ENCODE results near the gene MTMR1.

MTMR1 gene

GRCh38 chrX:150774798-150775568, 81.8 kb downstream of the MTMR1 start:
- H3K9me3 ChIP-seq (ENCODE audit: control insufficient read depth, low read length), result no peaks in the 10 kb centered on the region
- no peak overlapping the region for H3K4me3 ChIP-seq (ENCODE audit: insufficient read depth, low read depth, low read length, poor library complexity, severe bottlenecking)

DNA sequence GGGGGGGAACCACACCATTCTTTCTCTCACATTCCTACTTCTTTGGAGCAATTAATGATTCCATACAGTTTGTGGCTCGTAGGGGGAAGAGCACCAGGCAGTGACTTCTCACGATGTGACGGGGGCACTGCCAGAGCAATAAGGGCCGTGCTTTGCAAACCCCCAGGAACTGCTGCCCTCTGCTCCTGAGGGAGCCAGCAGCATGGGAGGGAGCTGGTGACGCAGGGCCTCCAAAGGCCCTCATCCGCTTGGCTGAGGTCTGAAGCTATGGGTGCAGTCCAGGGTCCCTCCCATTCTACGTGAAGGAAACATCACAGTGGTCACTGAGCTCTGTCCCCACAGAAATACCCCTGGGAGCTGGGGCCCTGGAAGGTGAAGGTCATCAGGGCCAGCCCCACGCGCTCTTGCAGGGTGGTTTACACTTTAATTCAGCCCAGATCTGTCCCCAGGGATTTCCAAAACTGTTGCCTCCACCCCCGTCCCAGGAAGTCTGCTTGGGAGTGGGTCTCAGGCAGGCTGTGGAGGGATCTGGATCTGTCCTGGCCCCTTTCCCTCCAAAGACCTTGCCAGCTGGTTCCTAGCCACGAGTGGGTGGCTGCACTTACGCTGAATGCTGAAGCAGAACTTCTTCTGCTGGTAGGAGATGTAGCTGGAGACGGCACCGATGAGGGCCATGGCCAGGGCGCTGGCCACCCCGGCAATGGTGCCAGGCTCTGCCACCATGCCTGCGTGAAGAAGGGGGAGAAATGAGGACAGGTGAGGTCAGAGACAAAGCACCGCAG, 82.6 kb downstream of the MTMR1 start:
- no peaks in the 10 kb centered on the region for H3K9me3 ChIP-seq (ENCODE audit: control insufficient read depth, low read length)
- no peak for DNase-seq
- H3K4me3 ChIP-seq (ENCODE audit: insufficient read depth, low read depth, low read length, poor library complexity, severe bottlenecking), result no peak overlapping the region
- no peaks in the 10 kb centered on the region for H3K27me3 ChIP-seq (replicated peaks; ENCODE audit: control insufficient read depth, insufficient read depth, low read length, poor library complexity, severe bottlenecking)
- no peaks in the 10 kb centered on the region for H3K36me3 ChIP-seq (ENCODE audit: control insufficient read depth, insufficient read depth, low read length)
- H3K27ac ChIP-seq (ENCODE audit: insufficient read depth, low read length, poor library complexity, severe bottlenecking), result no peak overlapping the region
- H3K4me1 ChIP-seq (ENCODE audit: control insufficient read depth, insufficient read depth, low read length, poor library complexity, severe bottlenecking), result no peaks in the 10 kb centered on the region

More at GRCh38 chrX:150774798-150775568, 81.8 kb downstream of the MTMR1 start:
- no peaks in the 10 kb centered on the region for H3K36me3 ChIP-seq (ENCODE audit: control insufficient read depth, insufficient read depth, low read length)
- no peak overlapping the region for H3K27ac ChIP-seq (ENCODE audit: insufficient read depth, low read length, poor library complexity, severe bottlenecking)
- H3K27me3 ChIP-seq (replicated peaks; ENCODE audit: control insufficient read depth, insufficient read depth, low read length, poor library complexity, severe bottlenecking), result no peaks in the 10 kb centered on the region
- H3K4me1 ChIP-seq (ENCODE audit: control insufficient read depth, insufficient read depth, low read length, poor library complexity, severe bottlenecking), result no peaks in the 10 kb centered on the region
- no peak for DNase-seq

DNA sequence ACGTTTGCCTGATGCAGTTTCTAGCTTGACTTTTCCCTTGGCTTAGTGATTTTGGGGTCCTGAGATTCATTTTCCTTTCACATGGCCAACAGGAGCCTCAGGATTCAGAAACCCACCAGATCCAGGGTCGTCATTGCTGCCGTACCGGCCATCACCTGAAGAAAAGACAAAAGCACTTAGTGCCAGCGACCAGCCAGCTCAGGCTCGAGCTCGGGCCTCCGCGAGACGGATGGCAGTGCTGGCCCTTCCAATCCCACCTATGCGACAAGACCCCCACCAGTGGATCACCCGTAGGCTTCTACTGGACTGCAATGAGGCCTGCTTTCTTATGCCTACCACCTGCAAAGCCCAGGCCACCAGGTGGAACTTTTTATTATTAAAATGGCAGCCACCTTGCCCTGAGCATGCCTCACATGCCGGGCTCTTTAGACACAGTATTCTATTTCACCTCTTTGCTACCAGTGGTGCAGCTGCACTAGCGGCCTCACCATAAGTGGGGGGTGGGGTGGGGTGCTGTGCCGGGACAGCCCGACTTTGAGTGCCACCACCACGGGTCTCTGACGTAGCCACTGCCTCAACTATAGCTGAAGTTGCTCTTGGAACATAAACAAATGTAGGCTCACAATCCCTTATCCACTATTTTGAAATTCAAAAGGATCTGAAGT, 84.3 kb downstream of the MTMR1 start:
- H3K9me3 ChIP-seq (ENCODE audit: control insufficient read depth, low read length), result no peaks in the 10 kb centered on the region
- no peaks in the 10 kb centered on the region for H3K27me3 ChIP-seq (replicated peaks; ENCODE audit: control insufficient read depth, insufficient read depth, low read length, poor library complexity, severe bottlenecking)
- H3K36me3 ChIP-seq (ENCODE audit: control insufficient read depth, insufficient read depth, low read length), result no peaks in the 10 kb centered on the region
- H3K27ac ChIP-seq (ENCODE audit: insufficient read depth, low read length, poor library complexity, severe bottlenecking), result no peak overlapping the region
- no peak for DNase-seq
- no peak overlapping the region for H3K4me3 ChIP-seq (ENCODE audit: insufficient read depth, low read depth, low read length, poor library complexity, severe bottlenecking)
- no peaks in the 10 kb centered on the region for H3K4me1 ChIP-seq (ENCODE audit: control insufficient read depth, insufficient read depth, low read length, poor library complexity, severe bottlenecking)

DNA sequence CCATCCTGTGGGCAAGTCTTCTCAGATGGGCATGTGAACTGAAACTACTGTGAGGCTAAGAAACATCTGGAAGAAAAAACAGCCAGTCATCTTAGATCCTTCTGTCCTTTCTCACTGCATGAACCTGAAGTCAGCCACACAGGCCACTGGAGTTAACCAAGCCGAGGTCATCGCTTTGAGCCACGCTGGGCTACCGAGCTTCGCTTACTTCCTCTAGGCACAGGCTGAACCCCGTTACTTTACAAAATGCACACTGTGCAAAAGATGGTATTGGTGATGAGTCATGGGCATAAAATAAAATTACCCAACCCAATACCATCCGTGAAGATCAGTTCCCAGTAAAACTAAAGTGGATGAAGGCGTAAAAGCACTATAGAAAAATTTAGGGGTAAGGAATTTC, 86.2 kb downstream of the MTMR1 start:
- no peak overlapping the region for H3K4me3 ChIP-seq (ENCODE audit: insufficient read depth, low read depth, low read length, poor library complexity, severe bottlenecking)
- H3K27ac ChIP-seq (ENCODE audit: insufficient read depth, low read length, poor library complexity, severe bottlenecking), result no peak overlapping the region
- no peak for DNase-seq
- no peaks in the 10 kb centered on the region for H3K36me3 ChIP-seq (ENCODE audit: control insufficient read depth, insufficient read depth, low read length)
- H3K27me3 ChIP-seq (replicated peaks; ENCODE audit: control insufficient read depth, insufficient read depth, low read length, poor library complexity, severe bottlenecking), result no peaks in the 10 kb centered on the region
- no peaks in the 10 kb centered on the region for H3K4me1 ChIP-seq (ENCODE audit: control insufficient read depth, insufficient read depth, low read length, poor library complexity, severe bottlenecking)
- H3K9me3 ChIP-seq (ENCODE audit: control insufficient read depth, low read length), result no peaks in the 10 kb centered on the region

DNA sequence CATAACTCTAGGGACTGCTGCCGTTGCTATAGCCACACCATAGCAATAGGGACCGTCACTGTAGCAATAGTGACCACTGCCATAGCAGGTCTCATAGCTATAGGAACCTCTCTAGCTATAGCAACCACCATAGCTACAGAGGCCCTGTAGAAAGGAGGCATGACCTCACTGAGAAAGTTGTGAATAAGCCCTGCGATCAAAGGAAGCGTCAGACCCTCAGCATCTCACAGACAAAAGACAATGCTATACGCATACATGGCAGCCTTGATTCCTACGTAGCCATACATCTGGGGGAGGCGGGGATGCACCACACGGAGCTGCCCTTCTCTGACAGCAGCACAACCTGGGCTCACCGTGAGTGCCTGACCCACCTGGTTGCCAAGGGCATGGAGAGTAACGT, 88.5 kb downstream of the MTMR1 start:
- Histone ChIP-seq H3K4me3 (ENCODE audit: insufficient read depth, low read depth, low read length, poor library complexity, severe bottlenecking) (no peak overlapping the region), H3K4me1 (ENCODE audit: control insufficient read depth, insufficient read depth, low read length, poor library complexity, severe bottlenecking) (no peaks in the 10 kb centered on the region), H3K9me3 (ENCODE audit: control insufficient read depth, low read length) (no peaks in the 10 kb centered on the region), H3K27me3 (replicated peaks; ENCODE audit: control insufficient read depth, insufficient read depth, low read length, poor library complexity, severe bottlenecking) (no peaks in the 10 kb centered on the region), H3K27ac (ENCODE audit: insufficient read depth, low read length, poor library complexity, severe bottlenecking) (no peak overlapping the region), H3K36me3 (ENCODE audit: control insufficient read depth, insufficient read depth, low read length) (no peaks in the 10 kb centered on the region)
- DNase-seq, result no peak

DNA sequence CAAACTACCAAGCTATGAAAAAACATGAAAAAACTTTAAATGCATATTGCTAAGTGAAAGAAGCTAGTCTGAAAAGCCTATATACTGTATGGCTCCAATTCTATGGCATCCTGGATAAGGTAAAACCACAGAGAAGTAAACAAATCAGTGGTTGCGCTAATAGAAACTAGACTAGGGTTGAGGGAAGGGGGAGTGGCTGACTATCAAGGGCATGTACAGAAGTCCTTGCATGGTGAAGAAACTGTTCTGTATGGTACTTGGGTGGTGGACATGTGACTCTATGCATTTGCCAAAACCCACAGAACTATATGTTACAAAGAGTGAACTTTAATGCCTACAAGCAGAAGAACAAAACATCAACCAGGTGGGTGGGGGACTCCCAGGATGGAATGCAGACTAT, 96.8 kb downstream of the MTMR1 start:
- no peak overlapping the region for H3K4me3 ChIP-seq (ENCODE audit: insufficient read depth, low read depth, low read length, poor library complexity, severe bottlenecking)
- H3K27me3 ChIP-seq (replicated peaks; ENCODE audit: control insufficient read depth, insufficient read depth, low read length, poor library complexity, severe bottlenecking), result no peaks in the 10 kb centered on the region
- H3K27ac ChIP-seq (ENCODE audit: insufficient read depth, low read length, poor library complexity, severe bottlenecking), result no peak overlapping the region
- no peaks in the 10 kb centered on the region for H3K4me1 ChIP-seq (ENCODE audit: control insufficient read depth, insufficient read depth, low read length, poor library complexity, severe bottlenecking)
- no peaks in the 10 kb centered on the region for H3K9me3 ChIP-seq (ENCODE audit: control insufficient read depth, low read length)
- no peaks in the 10 kb centered on the region for H3K36me3 ChIP-seq (ENCODE audit: control insufficient read depth, insufficient read depth, low read length)
- DNase-seq, result no peak

DNA sequence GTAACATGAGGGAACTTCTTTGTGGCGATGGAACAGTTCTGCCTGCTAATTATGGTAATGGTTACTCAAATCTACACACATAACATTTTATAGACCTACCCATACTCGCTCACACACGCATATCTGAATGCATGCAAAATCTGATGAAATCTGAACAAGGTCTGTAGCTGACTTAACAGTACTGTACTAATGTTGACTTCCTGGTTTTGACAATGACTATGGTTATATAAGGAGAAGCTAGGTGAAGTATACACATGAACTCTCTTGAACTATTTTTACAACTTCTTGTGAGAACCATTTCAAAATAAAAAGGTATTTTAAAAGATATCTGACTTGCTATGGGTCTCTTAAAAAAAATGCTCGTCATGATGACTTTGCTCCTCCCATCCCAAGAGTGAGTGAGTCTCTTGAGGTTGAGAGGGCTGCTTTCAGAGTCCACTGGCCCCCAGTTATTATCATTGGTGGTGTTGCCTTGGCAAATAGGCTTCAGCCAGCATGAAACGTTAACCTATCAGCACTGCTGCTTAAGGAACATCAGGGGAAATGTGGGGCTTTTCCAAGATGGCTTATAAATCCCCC, 99.8 kb downstream of the MTMR1 start:
- no peaks in the 10 kb centered on the region for H3K4me1 ChIP-seq (ENCODE audit: control insufficient read depth, insufficient read depth, low read length, poor library complexity, severe bottlenecking)
- H3K27me3 ChIP-seq (replicated peaks; ENCODE audit: control insufficient read depth, insufficient read depth, low read length, poor library complexity, severe bottlenecking), result no peaks in the 10 kb centered on the region
- no peak overlapping the region for H3K27ac ChIP-seq (ENCODE audit: insufficient read depth, low read length, poor library complexity, severe bottlenecking)
- H3K36me3 ChIP-seq (ENCODE audit: control insufficient read depth, insufficient read depth, low read length), result no peaks in the 10 kb centered on the region
- no peak overlapping the region for H3K4me3 ChIP-seq (ENCODE audit: insufficient read depth, low read depth, low read length, poor library complexity, severe bottlenecking)
- no peaks in the 10 kb centered on the region for H3K9me3 ChIP-seq (ENCODE audit: control insufficient read depth, low read length)
- no peak for DNase-seq

- Histone ChIP-seq H3K4me3 (ENCODE audit: insufficient read depth, low read depth, low read length, poor library complexity, severe bottlenecking) (no peak overlapping the region), H3K27ac (ENCODE audit: insufficient read depth, low read length, poor library complexity, severe bottlenecking) (no peak overlapping the region), H3K36me3 (ENCODE audit: control insufficient read depth, insufficient read depth, low read length) (no peaks in the 10 kb centered on the region), H3K4me1 (ENCODE audit: control insufficient read depth, insufficient read depth, low read length, poor library complexity, severe bottlenecking) (no peaks in the 10 kb centered on the region), H3K27me3 (replicated peaks; ENCODE audit: control insufficient read depth, insufficient read depth, low read length, poor library complexity, severe bottlenecking) (no peaks in the 10 kb centered on the region), H3K9me3 (ENCODE audit: control insufficient read depth, low read length) (no peaks in the 10 kb centered on the region)
- DNase-seq, result no peak
Measured at GRCh38 chrX:150805736-150806135, 112.5 kb downstream of the MTMR1 start.

DNA sequence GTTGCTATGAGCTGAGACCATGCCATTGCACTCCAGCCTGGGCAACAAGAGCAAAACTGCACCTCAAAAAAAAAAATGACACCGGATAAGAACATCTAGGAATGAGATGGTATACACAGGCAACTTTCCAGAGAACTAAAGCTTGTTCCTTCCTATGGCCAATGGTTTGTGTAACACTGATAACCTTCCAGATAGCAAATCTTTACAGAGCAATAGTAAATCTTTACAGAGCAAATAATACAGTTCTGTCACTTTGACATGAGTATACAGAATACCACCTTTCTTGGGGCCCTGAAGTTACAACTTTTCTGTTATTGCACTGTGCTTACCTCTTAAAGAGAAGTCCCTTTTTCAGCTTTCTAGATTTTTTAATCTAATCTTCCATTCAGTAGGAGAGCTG, 113.6 kb downstream of the MTMR1 start:
- Histone ChIP-seq H3K9me3 (ENCODE audit: control insufficient read depth, low read length) (no peaks in the 10 kb centered on the region), H3K36me3 (ENCODE audit: control insufficient read depth, insufficient read depth, low read length) (no peaks in the 10 kb centered on the region), H3K27ac (ENCODE audit: insufficient read depth, low read length, poor library complexity, severe bottlenecking) (no peak overlapping the region), H3K27me3 (replicated peaks; ENCODE audit: control insufficient read depth, insufficient read depth, low read length, poor library complexity, severe bottlenecking) (no peaks in the 10 kb centered on the region), H3K4me3 (ENCODE audit: insufficient read depth, low read depth, low read length, poor library complexity, severe bottlenecking) (no peak overlapping the region), H3K4me1 (ENCODE audit: control insufficient read depth, insufficient read depth, low read length, poor library complexity, severe bottlenecking) (no peaks in the 10 kb centered on the region)
- no peak for DNase-seq
